Activated CD8-positive, alpha-beta memory T cell treated with anti-CD3 and anti-CD28 coated beads for 36 hours (primary cell): Measurements from ENCODE around the gene CHD3. TPM values are rescaled to one million over a fixed set of nuclear protein-coding genes. Genes with fewer than 3 reads are reported as not detected.

Source experiments
- CTCF ChIA-PET: fragments of 350-600 bp; sonication (Branson Sonifier 250); formaldehyde crosslinking; loops from one replicate; lab custom pipeline; 2021; ENCODE audit warnings: antibody characterized with exemption; lab: Charles Lee
- POLR2A ChIA-PET: fragments of 350-600 bp; sonication (Branson Sonifier 250); formaldehyde crosslinking; loops from one replicate; lab custom pipeline; 2021; ENCODE audit warnings: antibody characterized with exemption; lab: Charles Lee
- total RNA-seq, 2 experiments: library from RNA; stranded (reverse); gene quantifications; one replicate each; pipeline ENCODE4 v1.2.3, GENCODE V29; 2021

The CHD3 gene
- 100 to 1,000 TPM; 112 to 113 TPM for total RNA-seq

GRCh38 chr17:7888184-7888920 lies at the start of gene CHD3:
Gene CHD3, plus strand, starts transcription at chr17:7888789. Its CDS starts 212 bp downstream, at chr17:7889001.
- CTCF ChIA-PET, result interaction anchor here (0.9 kb wide), 1 partner anchor 53 kb away, joined by 3 read pairs; no protein-coding TSS in a partner anchor
- POLR2A ChIA-PET, result no interaction called here

- ChIA-PET POLR2A (interaction anchor here (0.6 kb wide), 1 partner anchor 1713 kb away, joined by 6 read pairs; no protein-coding TSS in a partner anchor), CTCF (interaction anchor here (1.4 kb wide), 1 partner anchor 153 kb away, joined by 4 read pairs; no protein-coding TSS in a partner anchor)
Observed at GRCh38 chr17:7839190-7839875, 49.3 kb upstream of the CHD3 start.

GRCh38 chr17:7839876-7840261 lies 48.7 kb upstream of the CHD3 start:
- ChIA-PET CTCF (interaction anchor here (1.4 kb wide), 1 partner anchor 149 kb away, joined by 3 read pairs; no protein-coding TSS in a partner anchor), POLR2A (no interaction called here)

- ChIA-PET CTCF (interaction anchor here (1.1 to 1.4 kb wide), 3 partner anchors 17 to 148 kb away, joined by 3 to 5 read pairs (median 4); partner anchors contain the start of gene NAA38), POLR2A (no interaction called here)
Observed at GRCh38 chr17:7840441-7840840, 48.1 kb upstream of the CHD3 start.

- ChIA-PET POLR2A (no interaction called here), CTCF (interaction anchor here (0.6 to 1.4 kb wide), 4 partner anchors 16 to 195 kb away, joined by 3 to 5 read pairs (median 4); partner anchors contain the start of gene NAA38)
Observed at GRCh38 chr17:7840875-7841274, 47.7 kb upstream of the CHD3 start.

GRCh38 chr17:7841396-7841914 lies 47.1 kb upstream of the CHD3 start:
- CTCF ChIA-PET, result interaction anchor here (0.6 to 1.5 kb wide), 4 partner anchors 16 to 195 kb away, joined by 3 to 5 read pairs (median 4); partner anchors contain the start of gene NAA38
- POLR2A ChIA-PET, result interaction anchor here (0.6 to 5.0 kb wide), 2 partner anchors 15 to 18 kb away, joined by 3 to 44 read pairs; partner anchors contain the start of genes NAA38 and TMEM88

- ChIA-PET POLR2A (interaction anchor here (0.6 to 5.0 kb wide), 4 partner anchors 14 to 155 kb away, joined by 3 to 44 read pairs (median 6); partner anchors contain the start of genes NAA38, TMEM88 and TP53), CTCF (interaction anchor here (1.5 kb wide), 1 partner anchor 15 kb away, joined by 4 read pairs; the partner anchor contains the start of gene NAA38)
Observed at GRCh38 chr17:7841915-7842379, 46.6 kb upstream of the CHD3 start.

GRCh38 chr17:7842380-7843256 lies 46.0 kb upstream of the CHD3 start:
- ChIA-PET CTCF (interaction anchor here (0.5 to 4.0 kb wide), 3 partner anchors 9 to 222 kb away, joined by 3 to 42 read pairs (median 4); partner anchors contain the start of genes KDM6B and NAA38), POLR2A (interaction anchor here (0.8 to 5.0 kb wide), 4 partner anchors 9 to 155 kb away, joined by 3 to 44 read pairs (median 20); partner anchors contain the start of genes KDM6B, NAA38, TMEM88 and TP53)

GRCh38 chr17:7843257-7843535 lies 45.4 kb upstream of the CHD3 start:
- ChIA-PET POLR2A (interaction anchor here (1.8 to 5.0 kb wide), 3 partner anchors 9 to 156 kb away, joined by 8 to 44 read pairs (median 33); partner anchors contain the start of genes KDM6B, NAA38, TMEM88 and TP53), CTCF (interaction anchor here (0.5 to 4.0 kb wide), 3 partner anchors 10 to 223 kb away, joined by 3 to 42 read pairs (median 4); partner anchors contain the start of genes KDM6B and NAA38)

- ChIA-PET POLR2A (interaction anchor here (1.8 to 5.0 kb wide), 3 partner anchors 10 to 157 kb away, joined by 8 to 44 read pairs (median 33); partner anchors contain the start of genes KDM6B, NAA38, TMEM88 and TP53), CTCF (interaction anchor here (0.5 to 4.0 kb wide), 2 partner anchors 10 to 224 kb away, joined by 3 to 42 read pairs; partner anchors contain the start of gene KDM6B)
Observed at GRCh38 chr17:7843536-7844291, 44.9 kb upstream of the CHD3 start.

- POLR2A ChIA-PET, result interaction anchor here (1.4 to 5.0 kb wide), 3 partner anchors 9 to 12 kb away, joined by 3 to 44 read pairs (median 33); partner anchors contain the start of genes KDM6B, NAA38 and TMEM88
Observed at GRCh38 chr17:7844292-7845154, 44.1 kb upstream of the CHD3 start.

GRCh38 chr17:7845359-7846062 lies 43.1 kb upstream of the CHD3 start:
- CTCF ChIA-PET, result interaction anchor here (1.0 to 4.0 kb wide), 6 partner anchors 11 to 40 kb away, joined by 3 to 42 read pairs (median 6); partner anchors contain the start of genes KDM6B and NAA38
- POLR2A ChIA-PET, result interaction anchor here (1.4 to 5.0 kb wide), 3 partner anchors 8 to 11 kb away, joined by 3 to 44 read pairs (median 33); partner anchors contain the start of genes KDM6B, NAA38 and TMEM88

More at GRCh38 chr17:7844292-7845154, 44.1 kb upstream of the CHD3 start:
- CTCF ChIA-PET, result interaction anchor here (1.0 to 4.0 kb wide), 6 partner anchors 11 to 41 kb away, joined by 3 to 42 read pairs (median 6); partner anchors contain the start of genes KDM6B and NAA38

GRCh38 chr17:7846063-7846735 lies 42.4 kb upstream of the CHD3 start:
- ChIA-PET POLR2A (interaction anchor here (4.1 to 5.0 kb wide), 2 partner anchors 10 to 12 kb away, joined by 33 to 44 read pairs; partner anchors contain the start of genes KDM6B, NAA38 and TMEM88), CTCF (interaction anchor here (1.2 to 4.0 kb wide), 5 partner anchors 11 to 40 kb away, joined by 3 to 42 read pairs (median 8); partner anchors contain the start of genes KDM6B and NAA38)
